Suprapubic skin (tissue), 3 donors: ENCODE measurements around the gene COBLL1.

Experiments
- CTCF ChIP-seq, 2 donors: fragments of 200-600 bp in 1 of 2; fragments of 450-650 bp in 1 of 2; sonication (generic) in 1 of 2; IDR thresholded peaks; one replicate each; pipeline ENCODE4 v1.5.1; 2016 to 2019; ENCODE audit warnings: antibody characterized with exemption in 2 of 2, mild to moderate bottlenecking in 1 of 2, moderate library complexity in 1 of 2
- POLR2AphosphoS5 ChIP-seq, 3 donors: sonication (generic); formaldehyde crosslinking; IDR thresholded peaks; one replicate each; pipeline ENCODE4 v1.6.1; 2017; ENCODE audit warnings: antibody characterized with exemption in 3 of 3

- TF ChIP-seq CTCF (IDR thresholded peaks at IDR 0.05) (no peak), POLR2AphosphoS5 (IDR thresholded peaks at IDR 0.05) (no peak)
These were observed 28.1 kb downstream of the COBLL1 start for GRCh38 chr2:164813535-164813934.
